Fibroblast of lung (primary cell): ENCODE data around the gene CCDC12.

ENCODE experiments used
- EZH2 ChIP-seq: IDR thresholded peaks from 2 replicates; pipeline ENCODE4 v1.5.1; 2012; ENCODE audit warnings: low read length, control low read depth, mild to moderate bottlenecking; ENCODE audit errors: missing control alignments
- TF ChIP-seq, protein P1 (sequence below), 2 donors: IDR thresholded peaks in 1 of 2; conservative IDR thresholded peaks in 1 of 2; 1 replicate in 1 of 2; 2 replicates in 1 of 2; pipeline ENCODE4 v1.5.1; 2011 to 2012; ENCODE audit warnings: low read length in 2 of 2, control low read depth in 1 of 2, inconsistent platforms in 1 of 2, low read depth in 1 of 2, mild to moderate bottlenecking in 1 of 2

GRCh38 chr3:46960081-46960701 is 16.4 kb downstream of the CCDC12 start:
- TF ChIP-seq, protein P1, sequence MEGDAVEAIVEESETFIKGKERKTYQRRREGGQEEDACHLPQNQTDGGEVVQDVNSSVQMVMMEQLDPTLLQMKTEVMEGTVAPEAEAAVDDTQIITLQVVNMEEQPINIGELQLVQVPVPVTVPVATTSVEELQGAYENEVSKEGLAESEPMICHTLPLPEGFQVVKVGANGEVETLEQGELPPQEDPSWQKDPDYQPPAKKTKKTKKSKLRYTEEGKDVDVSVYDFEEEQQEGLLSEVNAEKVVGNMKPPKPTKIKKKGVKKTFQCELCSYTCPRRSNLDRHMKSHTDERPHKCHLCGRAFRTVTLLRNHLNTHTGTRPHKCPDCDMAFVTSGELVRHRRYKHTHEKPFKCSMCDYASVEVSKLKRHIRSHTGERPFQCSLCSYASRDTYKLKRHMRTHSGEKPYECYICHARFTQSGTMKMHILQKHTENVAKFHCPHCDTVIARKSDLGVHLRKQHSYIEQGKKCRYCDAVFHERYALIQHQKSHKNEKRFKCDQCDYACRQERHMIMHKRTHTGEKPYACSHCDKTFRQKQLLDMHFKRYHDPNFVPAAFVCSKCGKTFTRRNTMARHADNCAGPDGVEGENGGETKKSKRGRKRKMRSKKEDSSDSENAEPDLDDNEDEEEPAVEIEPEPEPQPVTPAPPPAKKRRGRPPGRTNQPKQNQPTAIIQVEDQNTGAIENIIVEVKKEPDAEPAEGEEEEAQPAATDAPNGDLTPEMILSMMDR (conservative IDR thresholded peaks at IDR 0.05 in 1 of 2, IDR thresholded peaks at IDR 0.05 in 1 of 2; ENCODE audit: low read depth in 1 of 2, low read length in 2 of 2) = no peak
- TF ChIP-seq EZH2 = no peak
